ENCODE measurements around the gene IGLON5.

The IGLON5 gene

GRCh38 chr19:51368366-51369282 lies 57.2 kb downstream of the IGLON5 start, which contains the start of gene CLDND2:
CLDND2 (minus strand) TSS chr19:51369003; CDS start chr19:51368577, 426 bp downstream.
- ATAC-seq, result no peak
- TF ChIP-seq GLIS3 (CRISPR knock-in tag; IDR thresholded peaks at IDR 0.05) (no peak), ZC3H10 (CRISPR knock-in tag; IDR thresholded peaks at IDR 0.05) (no peak), ZNF70 (CRISPR knock-in tag; IDR thresholded peaks at IDR 0.05) (no peak), CSDC2 (CRISPR knock-in tag; IDR thresholded peaks at IDR 0.05) (no peak), RARB (CRISPR knock-in tag; IDR thresholded peaks at IDR 0.05) (no peak), BACH2 (CRISPR knock-in tag; IDR thresholded peaks at IDR 0.05; ENCODE audit: borderline replicate concordance) (no peak), ESRRG (CRISPR knock-in tag; IDR thresholded peaks at IDR 0.05) (no peak), TSHZ2 (CRISPR knock-in tag; IDR thresholded peaks at IDR 0.05) (no peak), PPARA (CRISPR knock-in tag; IDR thresholded peaks at IDR 0.05; ENCODE audit: borderline replicate concordance) (no peak), CREB5 (CRISPR knock-in tag; IDR thresholded peaks at IDR 0.05; ENCODE audit: low read depth) (no peak), ZFP3 (CRISPR knock-in tag; IDR thresholded peaks at IDR 0.05) (no peak), TCF4 (CRISPR knock-in tag; IDR thresholded peaks at IDR 0.05; ENCODE audit: borderline replicate concordance) (no peak), ZFP30 (CRISPR knock-in tag; IDR thresholded peaks at IDR 0.05) (no peak)

DNA sequence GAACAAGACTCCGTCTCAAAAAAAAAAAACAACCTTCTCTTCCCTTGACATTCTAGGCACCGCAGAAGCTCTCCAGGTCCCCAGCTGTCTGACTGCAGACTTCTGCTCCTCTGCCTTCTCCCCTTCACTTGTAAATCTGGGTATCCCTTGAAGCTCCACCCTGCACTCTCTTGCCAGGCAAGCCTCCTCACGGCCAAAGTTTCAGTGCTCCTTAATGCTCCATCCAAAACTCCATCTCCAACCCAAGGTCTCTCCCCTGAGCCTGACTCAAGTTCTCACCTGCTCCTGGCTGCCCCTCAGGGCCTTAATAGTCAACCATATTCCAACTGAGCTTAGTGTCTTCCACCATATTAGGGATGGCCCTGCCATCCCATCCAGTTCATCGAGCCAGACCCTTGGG lies 58.8 kb downstream of the IGLON5 start:
- no peak for ATAC-seq
- TF ChIP-seq OSR1 (CRISPR knock-in tag; IDR thresholded peaks at IDR 0.05) (no peak), CSDC2 (CRISPR knock-in tag; IDR thresholded peaks at IDR 0.05) (no peak), ZFP3 (CRISPR knock-in tag; IDR thresholded peaks at IDR 0.05) (no peak), TCF4 (CRISPR knock-in tag; IDR thresholded peaks at IDR 0.05; ENCODE audit: borderline replicate concordance) (no peak), CREB5 (CRISPR knock-in tag; IDR thresholded peaks at IDR 0.05; ENCODE audit: low read depth) (no peak), POU6F1 (CRISPR knock-in tag; IDR thresholded peaks at IDR 0.05; ENCODE audit: borderline replicate concordance, low read depth) (no peak), PPARA (CRISPR knock-in tag; IDR thresholded peaks at IDR 0.05; ENCODE audit: borderline replicate concordance) (no peak), BACH2 (CRISPR knock-in tag; IDR thresholded peaks at IDR 0.05; ENCODE audit: borderline replicate concordance) (no peak), ISL1 (CRISPR knock-in tag; IDR thresholded peaks at IDR 0.05) (no peak)
- TF ChIP-seq, protein P1, sequence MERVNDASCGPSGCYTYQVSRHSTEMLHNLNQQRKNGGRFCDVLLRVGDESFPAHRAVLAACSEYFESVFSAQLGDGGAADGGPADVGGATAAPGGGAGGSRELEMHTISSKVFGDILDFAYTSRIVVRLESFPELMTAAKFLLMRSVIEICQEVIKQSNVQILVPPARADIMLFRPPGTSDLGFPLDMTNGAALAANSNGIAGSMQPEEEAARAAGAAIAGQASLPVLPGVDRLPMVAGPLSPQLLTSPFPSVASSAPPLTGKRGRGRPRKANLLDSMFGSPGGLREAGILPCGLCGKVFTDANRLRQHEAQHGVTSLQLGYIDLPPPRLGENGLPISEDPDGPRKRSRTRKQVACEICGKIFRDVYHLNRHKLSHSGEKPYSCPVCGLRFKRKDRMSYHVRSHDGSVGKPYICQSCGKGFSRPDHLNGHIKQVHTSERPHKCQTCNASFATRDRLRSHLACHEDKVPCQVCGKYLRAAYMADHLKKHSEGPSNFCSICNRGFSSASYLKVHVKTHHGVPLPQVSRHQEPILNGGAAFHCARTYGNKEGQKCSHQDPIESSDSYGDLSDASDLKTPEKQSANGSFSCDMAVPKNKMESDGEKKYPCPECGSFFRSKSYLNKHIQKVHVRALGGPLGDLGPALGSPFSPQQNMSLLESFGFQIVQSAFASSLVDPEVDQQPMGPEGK (CRISPR knock-in tag; IDR thresholded peaks at IDR 0.05; ENCODE audit: borderline replicate concordance), result no peak

DNA sequence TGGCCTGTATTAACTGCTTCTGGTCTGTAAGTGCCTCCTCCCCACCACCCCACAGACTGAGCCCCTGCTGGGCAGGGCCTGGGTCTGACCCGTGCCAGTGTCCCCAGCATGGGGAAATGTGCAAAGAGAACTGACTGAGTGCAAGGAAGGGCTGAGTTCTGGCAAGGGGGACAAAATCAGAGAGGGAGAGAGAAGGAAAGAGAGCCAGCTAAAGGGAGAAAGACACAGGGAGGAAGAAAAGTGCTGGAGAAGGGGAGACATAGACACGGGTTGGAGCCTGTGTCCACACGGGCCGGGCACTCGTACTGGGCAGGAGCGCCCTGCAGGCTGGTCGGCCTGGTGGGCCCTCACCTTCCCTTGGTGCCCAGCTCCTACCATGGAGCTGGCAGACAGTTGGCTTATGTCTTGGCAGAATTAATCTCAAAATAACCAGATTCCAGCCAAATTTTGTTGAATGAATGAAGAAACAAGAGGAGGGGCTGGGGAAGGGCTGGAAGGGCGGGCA lies 59.8 kb downstream of the IGLON5 start:
- no peak for ATAC-seq
- TF ChIP-seq RARB (CRISPR knock-in tag; IDR thresholded peaks at IDR 0.05) (no peak), TCF4 (CRISPR knock-in tag; IDR thresholded peaks at IDR 0.05; ENCODE audit: borderline replicate concordance) (no peak)

Measured in SK-N-SH treated with all-trans-retinoic acid at 6 μM for 48 hours (cell line).